DND-41 (cell line): ENCODE measurements around the gene BRCA2.
"Not testable (repeated sequence)": the region's sequence is repeated elsewhere in the genome, so short reads cannot be mapped to it uniquely, and the experiment has no call there.

Experiments
- ATAC-seq: fragments of 200-7000 bp; cut with Tn5 transposase; 3 replicates; pipeline ENCODE4 v1.9.1; 2021; ENCODE audit warnings: low read depth; ENCODE audit not compliant: insufficient read depth
- DNase-seq: peaks from one replicate; pipeline ENCODE4 v3.0.0-alpha.2; 2020
- H2AFZ ChIP-seq: 2 replicates; pipeline ENCODE4 v1.6.0; 2012; ENCODE audit warnings: low read depth, low read length
- H3K27ac ChIP-seq: 2 replicates; pipeline ENCODE4 v1.5.1; 2012; ENCODE audit warnings: low read length, inconsistent platforms
- H3K27me3 ChIP-seq: fragments of 200-600 bp; sonication (generic); 2 replicates; pipeline ENCODE4 v1.6.0; 2012; ENCODE audit warnings: low read length, mild to moderate bottlenecking, inconsistent platforms; ENCODE audit not compliant: insufficient read depth, poor library complexity
- H3K36me3 ChIP-seq: 2 replicates; pipeline ENCODE4 v1.5.1; 2012; ENCODE audit warnings: low read length, inconsistent platforms; ENCODE audit not compliant: insufficient read depth
- H3K4me1 ChIP-seq: 2 replicates; pipeline ENCODE4 v1.5.1; 2012; ENCODE audit warnings: mild to moderate bottlenecking, low read length; ENCODE audit not compliant: insufficient read depth
- H3K4me2 ChIP-seq: 2 replicates; pipeline ENCODE4 v1.6.0; 2012; ENCODE audit warnings: mild to moderate bottlenecking, moderate library complexity, low read length, inconsistent platforms; ENCODE audit not compliant: insufficient read depth
- H3K4me3 ChIP-seq, 2 experiments: fragments of 200-600 bp in 1 of 2; shearing (Covaris generic) in 1 of 2; 2 replicates each; pipeline ENCODE4 v1.5.1; 2012 to 2016; ENCODE audit warnings: inconsistent platforms in 2 of 2, low read length in 2 of 2, mild to moderate bottlenecking in 2 of 2, low read depth in 1 of 2, moderate library complexity in 1 of 2
- H3K79me2 ChIP-seq: 2 replicates; pipeline ENCODE4 v1.6.0; 2012; ENCODE audit warnings: low read length, inconsistent platforms; ENCODE audit not compliant: insufficient read depth
- H3K9ac ChIP-seq: 2 replicates; pipeline ENCODE4 v1.6.0; 2012; ENCODE audit warnings: low read depth, mild to moderate bottlenecking, inconsistent platforms, low read length, moderate library complexity
- H3K9me3 ChIP-seq: 2 replicates; pipeline ENCODE4 v1.5.1; 2012; ENCODE audit warnings: low read length, moderate library complexity, mild to moderate bottlenecking, inconsistent platforms; ENCODE audit not compliant: insufficient read depth, severe bottlenecking
- H4K20me1 ChIP-seq: 2 replicates; pipeline ENCODE4 v1.6.0; 2012; ENCODE audit warnings: low read length; ENCODE audit not compliant: insufficient read depth
- EZH2 ChIP-seq: IDR thresholded peaks from 3 replicates; pipeline ENCODE4 v1.6.1; 2012; ENCODE audit warnings: borderline replicate concordance, low read depth, mild to moderate bottlenecking, moderate library complexity, low read length, inconsistent platforms; ENCODE audit not compliant: severe bottlenecking
- TF ChIP-seq, protein P1 (sequence below): IDR thresholded peaks from 2 replicates; pipeline ENCODE4 v1.5.1; 2012; ENCODE audit warnings: borderline replicate concordance, low read length, moderate library complexity, mild to moderate bottlenecking; ENCODE audit not compliant: poor library complexity, severe bottlenecking; ENCODE audit errors: extremely low read depth

The BRCA2 gene

DNA sequence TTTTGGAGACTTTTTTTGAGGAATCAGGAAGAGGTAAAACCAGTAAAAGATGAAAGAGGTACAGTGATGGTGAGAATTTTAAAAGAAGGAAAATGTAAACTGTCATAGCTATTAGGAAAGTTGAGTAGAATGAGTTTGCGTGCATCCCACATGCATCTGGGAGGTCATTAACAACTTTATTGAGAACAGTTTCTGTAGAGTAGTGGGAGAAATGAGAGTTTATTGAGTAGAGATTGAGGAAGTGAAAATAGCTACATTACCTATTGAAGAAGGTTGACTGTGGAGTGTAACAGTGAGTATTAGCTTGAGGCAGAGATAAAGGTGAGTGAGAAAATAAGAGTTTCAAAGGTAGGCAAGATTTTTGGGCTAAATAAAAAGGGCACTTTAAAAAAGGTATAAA lies 38.7 kb downstream of the BRCA2 start:
- H3K9me3 ChIP-seq: no peaks in the 10 kb centered on the region
- H3K4me1 ChIP-seq: no peaks in the 10 kb centered on the region
- H3K27ac ChIP-seq: no peak overlapping the region
- no peak overlapping the region for H3K9ac ChIP-seq
- no peaks in the 10 kb centered on the region for H3K79me2 ChIP-seq
- H4K20me1 ChIP-seq: no peaks in the 10 kb centered on the region
- H3K27me3 ChIP-seq: no peaks in the 10 kb centered on the region
- ATAC-seq (no peak), DNase-seq (no peak)
- TF ChIP-seq, protein P1, sequence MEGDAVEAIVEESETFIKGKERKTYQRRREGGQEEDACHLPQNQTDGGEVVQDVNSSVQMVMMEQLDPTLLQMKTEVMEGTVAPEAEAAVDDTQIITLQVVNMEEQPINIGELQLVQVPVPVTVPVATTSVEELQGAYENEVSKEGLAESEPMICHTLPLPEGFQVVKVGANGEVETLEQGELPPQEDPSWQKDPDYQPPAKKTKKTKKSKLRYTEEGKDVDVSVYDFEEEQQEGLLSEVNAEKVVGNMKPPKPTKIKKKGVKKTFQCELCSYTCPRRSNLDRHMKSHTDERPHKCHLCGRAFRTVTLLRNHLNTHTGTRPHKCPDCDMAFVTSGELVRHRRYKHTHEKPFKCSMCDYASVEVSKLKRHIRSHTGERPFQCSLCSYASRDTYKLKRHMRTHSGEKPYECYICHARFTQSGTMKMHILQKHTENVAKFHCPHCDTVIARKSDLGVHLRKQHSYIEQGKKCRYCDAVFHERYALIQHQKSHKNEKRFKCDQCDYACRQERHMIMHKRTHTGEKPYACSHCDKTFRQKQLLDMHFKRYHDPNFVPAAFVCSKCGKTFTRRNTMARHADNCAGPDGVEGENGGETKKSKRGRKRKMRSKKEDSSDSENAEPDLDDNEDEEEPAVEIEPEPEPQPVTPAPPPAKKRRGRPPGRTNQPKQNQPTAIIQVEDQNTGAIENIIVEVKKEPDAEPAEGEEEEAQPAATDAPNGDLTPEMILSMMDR: no peak
- TF ChIP-seq EZH2: no peak
- H3K4me2 ChIP-seq: no peak overlapping the region
- H3K4me3 ChIP-seq: no peak overlapping the region
- no peak overlapping the region for H2AFZ ChIP-seq
- peaks cover 68% of the 10 kb centered on the region for H3K36me3 ChIP-seq

- H4K20me1 ChIP-seq: not testable (repeated sequence)
Observed at GRCh38 chr13:32355935-32356334, 40.6 kb downstream of the BRCA2 start.

GRCh38 chr13:32362574-32362973 lies 47.3 kb downstream of the BRCA2 start:
- no peak overlapping the region for H3K27ac ChIP-seq
- no peaks in the 10 kb centered on the region for H3K27me3 ChIP-seq
- no peak for DNase-seq
- H3K9ac ChIP-seq: no peak overlapping the region
- no peak for ATAC-seq
- no peaks in the 10 kb centered on the region for H3K79me2 ChIP-seq
- H3K4me3 ChIP-seq: no peak overlapping the region
- H2AFZ ChIP-seq: no peak overlapping the region
- H3K9me3 ChIP-seq: no peaks in the 10 kb centered on the region
- H3K4me2 ChIP-seq: no peak overlapping the region
- TF ChIP-seq, protein P1: no peak
- no peak for TF ChIP-seq EZH2
- no peaks in the 10 kb centered on the region; the same call in 1 of the 2 replicates for H4K20me1 ChIP-seq
- H3K4me1 ChIP-seq: no peaks in the 10 kb centered on the region
- peaks cover 79% of the 10 kb centered on the region for H3K36me3 ChIP-seq

More at GRCh38 chr13:32355935-32356334, 40.6 kb downstream of the BRCA2 start:
- H2AFZ ChIP-seq, H3K4me1 ChIP-seq, DNase-seq, H3K79me2 ChIP-seq, H3K9ac ChIP-seq, H3K27ac ChIP-seq, ATAC-seq, H3K4me3 ChIP-seq, H3K4me2 ChIP-seq, H3K27me3 ChIP-seq, H3K9me3 ChIP-seq: not testable (repeated sequence)
- H3K36me3 ChIP-seq: peaks cover 66% of the 10 kb centered on the region

- H3K4me3 ChIP-seq: no peak overlapping the region
- H2AFZ ChIP-seq: no peak overlapping the region
- no peaks in the 10 kb centered on the region for H4K20me1 ChIP-seq
- no peaks in the 10 kb centered on the region for H3K79me2 ChIP-seq
- no peaks in the 10 kb centered on the region for H3K27me3 ChIP-seq
- no peak overlapping the region for H3K27ac ChIP-seq
- no peak overlapping the region for H3K4me2 ChIP-seq
- H3K9me3 ChIP-seq: no peaks in the 10 kb centered on the region
- no peak overlapping the region for H3K9ac ChIP-seq
- peaks cover 77% of the 10 kb centered on the region for H3K36me3 ChIP-seq
- no peak for DNase-seq
- ATAC-seq: no peak
- no peaks in the 10 kb centered on the region for H3K4me1 ChIP-seq
- no peak for TF ChIP-seq EZH2
- TF ChIP-seq, protein P1: no peak
Observed at GRCh38 chr13:32370805-32371204, 55.5 kb downstream of the BRCA2 start.
